NCI-H526 treated with DMSO at 0.1 percent for 48 hours (cell line): ENCODE results near the gene PRR29.

Source experiments
- DNase-seq: peaks from one replicate; lab custom pipeline; 2025; lab: John Stamatoyannopoulos, UW

Gene PRR29

DNA sequence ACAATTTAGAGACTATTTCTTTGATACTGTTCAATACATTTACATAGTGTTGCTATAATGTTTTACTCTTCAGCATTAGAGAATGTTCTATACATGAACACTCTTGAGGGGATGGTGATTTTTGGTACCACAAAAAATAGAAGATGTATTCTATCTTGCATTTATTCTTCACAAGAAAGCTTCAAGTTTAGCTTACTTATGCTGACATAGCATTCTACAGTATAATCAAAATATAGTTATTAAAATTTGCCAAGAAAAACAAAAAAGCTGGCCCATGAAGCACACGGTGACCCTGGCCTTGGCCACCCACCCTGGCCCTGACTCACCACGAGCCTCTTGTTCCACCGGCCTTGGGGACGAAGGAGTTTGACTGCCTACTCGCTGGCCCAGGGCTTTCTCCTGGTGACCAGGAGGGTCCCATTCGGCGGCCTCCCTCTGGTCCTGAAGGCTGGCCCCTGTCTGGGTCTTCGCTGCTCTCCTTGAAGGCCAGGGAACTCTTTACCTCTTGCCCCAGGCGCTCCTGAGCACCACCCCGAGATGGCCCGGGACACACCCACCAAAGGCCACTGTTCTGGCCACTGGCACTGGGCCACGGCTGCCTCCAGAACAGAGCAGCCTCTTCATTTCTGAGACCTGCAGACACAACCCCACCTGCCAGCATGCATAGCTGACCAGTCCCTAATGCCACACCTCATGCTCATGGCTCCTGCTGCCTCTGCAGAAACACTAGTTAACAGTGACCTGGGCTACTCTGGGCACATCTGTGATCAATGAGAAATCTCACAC, 44.7 kb downstream of the PRR29 start:
- no peak for DNase-seq

DNA sequence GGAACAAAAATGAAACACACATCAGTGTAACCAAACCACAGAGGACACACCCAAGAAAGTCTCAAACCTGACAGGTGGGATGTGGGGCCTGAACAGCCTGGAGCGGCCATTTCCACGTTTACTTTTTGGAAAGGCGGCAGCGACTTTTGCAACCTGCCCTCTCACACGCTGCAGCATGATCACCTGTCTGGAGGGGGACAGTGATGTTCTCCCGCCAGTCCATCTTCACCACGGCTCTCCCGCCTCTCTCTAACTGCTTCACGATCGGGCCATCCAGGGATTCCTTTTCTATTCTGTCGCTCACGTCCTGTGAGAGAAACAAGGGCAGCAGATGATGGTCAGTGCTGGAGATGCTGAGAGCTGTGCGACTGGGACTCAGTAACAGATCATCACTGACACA, 47.0 kb downstream of the PRR29 start:
- DNase-seq = no peak

DNA sequence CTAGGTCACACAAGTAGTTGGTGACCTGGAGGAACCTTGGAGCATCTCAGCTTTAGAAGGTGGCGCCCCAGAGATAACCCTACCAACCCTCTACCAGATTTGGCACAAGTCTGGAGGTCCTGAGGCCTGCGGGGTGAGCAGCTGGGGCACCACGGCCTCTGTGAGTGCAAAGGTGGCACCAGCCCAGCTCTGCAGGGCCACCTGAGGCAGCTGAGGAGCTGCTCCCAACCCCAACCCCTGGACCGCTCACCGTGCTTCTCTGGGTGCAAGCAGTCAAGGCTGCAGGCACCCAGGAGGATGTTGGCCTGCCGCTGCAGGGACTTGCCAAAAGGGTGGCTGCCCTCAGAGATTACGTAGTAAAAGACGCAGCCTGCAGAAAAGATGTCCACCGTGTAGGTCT, 50.7 kb downstream of the PRR29 start:
- no peak for DNase-seq

DNA sequence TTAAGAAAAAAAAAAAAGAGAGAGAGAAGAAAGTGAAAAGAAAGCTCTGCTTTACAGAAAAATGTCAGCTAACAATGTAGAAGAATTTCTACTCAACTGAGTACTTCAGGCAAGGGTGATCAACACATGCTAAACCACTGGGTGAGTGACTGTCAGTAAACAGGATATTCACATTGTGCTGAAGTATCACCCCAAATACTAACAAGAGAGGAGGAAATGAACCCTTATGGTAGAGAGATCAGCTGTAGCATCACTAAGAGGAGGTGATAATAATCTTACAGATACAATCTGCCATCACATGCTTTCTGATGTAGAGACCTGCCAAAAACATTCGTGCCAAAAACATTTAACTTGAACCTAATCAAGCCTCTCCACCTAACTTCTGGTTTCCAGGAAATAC, 53.0 kb downstream of the PRR29 start:
- DNase-seq = no peak

DNA sequence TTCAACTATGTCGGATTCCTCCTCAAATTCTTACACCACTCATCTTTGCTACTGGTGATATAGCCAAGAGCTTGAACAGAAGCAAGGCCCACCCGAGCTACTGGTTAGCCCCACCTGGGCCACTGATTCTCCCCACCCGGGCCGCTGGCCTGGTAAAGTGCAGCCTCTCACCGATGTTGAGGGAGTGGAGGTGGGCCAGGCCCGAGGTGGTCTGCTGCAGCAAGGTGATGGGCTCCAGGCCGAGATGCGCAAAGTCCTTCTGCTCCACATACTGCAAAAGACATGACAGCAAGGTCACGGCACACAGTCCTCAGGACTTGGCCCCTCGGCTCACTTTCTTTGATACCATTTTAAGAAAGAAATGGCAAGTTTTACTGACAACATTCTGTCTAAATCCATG, 55.0 kb downstream of the PRR29 start:
- DNase-seq = no peak
